ENCODE results near the gene DYNLT4.
"Not testable (repeated sequence)": the region's sequence is repeated elsewhere in the genome, so short reads cannot be mapped to it uniquely, and the experiment has no call there.

Gene DYNLT4

GRCh38 chr1:44828841-44829440, 21.8 kb upstream of the DYNLT4 start:
- TF ChIP-seq, protein P1, sequence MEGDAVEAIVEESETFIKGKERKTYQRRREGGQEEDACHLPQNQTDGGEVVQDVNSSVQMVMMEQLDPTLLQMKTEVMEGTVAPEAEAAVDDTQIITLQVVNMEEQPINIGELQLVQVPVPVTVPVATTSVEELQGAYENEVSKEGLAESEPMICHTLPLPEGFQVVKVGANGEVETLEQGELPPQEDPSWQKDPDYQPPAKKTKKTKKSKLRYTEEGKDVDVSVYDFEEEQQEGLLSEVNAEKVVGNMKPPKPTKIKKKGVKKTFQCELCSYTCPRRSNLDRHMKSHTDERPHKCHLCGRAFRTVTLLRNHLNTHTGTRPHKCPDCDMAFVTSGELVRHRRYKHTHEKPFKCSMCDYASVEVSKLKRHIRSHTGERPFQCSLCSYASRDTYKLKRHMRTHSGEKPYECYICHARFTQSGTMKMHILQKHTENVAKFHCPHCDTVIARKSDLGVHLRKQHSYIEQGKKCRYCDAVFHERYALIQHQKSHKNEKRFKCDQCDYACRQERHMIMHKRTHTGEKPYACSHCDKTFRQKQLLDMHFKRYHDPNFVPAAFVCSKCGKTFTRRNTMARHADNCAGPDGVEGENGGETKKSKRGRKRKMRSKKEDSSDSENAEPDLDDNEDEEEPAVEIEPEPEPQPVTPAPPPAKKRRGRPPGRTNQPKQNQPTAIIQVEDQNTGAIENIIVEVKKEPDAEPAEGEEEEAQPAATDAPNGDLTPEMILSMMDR (IDR thresholded peaks at IDR 0.05; ENCODE audit: borderline replicate concordance, insufficient read depth, low read depth, low read length), result no peak
- no peak overlapping the region for H3K4me3 ChIP-seq (ENCODE audit: low read depth, low read length)

- H3K4me3 ChIP-seq (ENCODE audit: low read depth, low read length), result no peak overlapping the region
- TF ChIP-seq, protein P1 (IDR thresholded peaks at IDR 0.05; ENCODE audit: borderline replicate concordance, insufficient read depth, low read depth, low read length), result no peak
Observed at GRCh38 chr1:44828003-44828651, 21.0 kb upstream of the DYNLT4 start.

DNA sequence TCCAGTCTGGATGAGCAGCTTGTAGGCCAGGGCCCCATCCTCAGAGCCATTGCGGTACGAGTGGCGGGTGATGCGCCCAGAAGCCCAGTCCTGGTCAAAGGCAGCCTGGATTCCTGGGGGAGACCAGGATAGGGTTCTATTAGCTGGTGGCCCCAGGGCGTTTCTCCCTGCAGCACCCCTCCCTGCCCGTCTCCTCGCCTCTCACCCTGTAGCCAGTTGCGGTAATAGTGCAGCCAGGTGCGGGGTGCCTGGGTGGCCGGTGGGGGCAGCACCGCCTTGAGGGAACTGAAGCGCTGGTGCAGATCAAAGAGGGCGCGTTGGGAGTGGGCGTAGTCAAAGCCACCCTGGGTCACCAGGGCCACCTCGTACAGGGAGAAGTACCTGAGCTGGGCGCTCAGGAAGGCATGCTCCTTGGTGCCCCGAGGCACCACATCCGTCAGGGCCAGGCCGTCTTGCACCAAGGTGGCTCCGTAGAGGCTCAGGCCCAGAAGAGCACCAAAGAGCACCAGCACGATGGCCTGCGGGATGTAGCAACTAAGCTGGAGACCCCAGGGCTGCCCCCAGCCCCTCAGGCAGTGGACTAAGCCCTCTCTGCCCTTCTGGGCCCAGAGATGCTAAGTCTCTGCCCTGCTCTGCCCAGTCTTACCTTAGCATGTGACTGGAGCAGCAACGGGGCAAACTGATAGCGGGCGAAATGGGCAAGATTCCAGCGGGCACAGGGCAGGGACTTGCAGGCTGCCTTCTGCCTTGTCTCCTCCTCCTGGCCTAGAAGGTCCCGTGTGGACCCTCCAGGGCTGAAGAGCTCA, 20.2 kb upstream of the DYNLT4 start:
- TF ChIP-seq, protein P1 (IDR thresholded peaks at IDR 0.05; ENCODE audit: borderline replicate concordance, insufficient read depth, low read depth, low read length), result no peak
- no peak overlapping the region for H3K4me3 ChIP-seq (ENCODE audit: low read depth, low read length)

DNA sequence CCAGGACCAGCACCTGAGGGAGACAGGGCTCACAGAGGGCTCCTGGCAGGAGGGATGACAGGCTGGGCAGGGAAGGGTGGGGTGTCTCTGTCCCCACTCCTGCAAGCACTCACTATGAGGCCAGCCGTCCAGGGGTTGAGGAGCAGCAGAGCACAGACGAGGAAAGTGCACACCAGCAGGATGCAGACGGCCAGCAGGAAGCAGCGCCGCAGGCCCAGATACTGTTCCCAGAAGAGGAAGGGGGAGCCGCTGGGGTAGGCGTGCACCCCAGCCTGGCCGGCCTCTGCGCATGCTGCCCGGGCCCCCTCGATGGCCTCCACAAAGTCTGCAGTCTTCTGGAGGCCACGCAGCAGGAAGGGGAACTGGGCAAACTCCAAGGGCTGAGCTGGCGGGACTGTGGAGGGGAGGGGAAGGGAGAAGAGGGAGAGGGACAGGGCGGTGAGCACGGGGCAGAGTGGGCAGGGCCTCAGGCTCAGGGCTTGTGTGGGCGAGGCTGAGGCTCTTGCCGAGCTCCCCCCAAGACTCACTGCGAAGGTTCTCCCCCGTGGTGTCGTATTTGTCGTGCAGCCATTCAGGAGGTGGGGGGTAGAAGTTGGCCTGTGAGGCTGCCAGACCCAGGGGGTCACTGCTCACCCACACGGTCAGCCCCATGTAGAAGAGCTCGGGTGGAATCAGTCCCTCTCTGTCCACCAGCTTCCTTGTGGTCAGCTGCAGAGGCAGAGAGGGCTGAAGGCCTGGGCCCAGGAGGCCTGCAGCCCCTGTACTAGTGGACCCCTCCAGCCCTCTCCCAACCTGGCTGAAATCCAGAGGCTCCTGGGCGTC, 19.4 kb upstream of the DYNLT4 start:
- H3K4me3 ChIP-seq (ENCODE audit: low read depth, low read length), result no peak overlapping the region
- TF ChIP-seq, protein P1 (IDR thresholded peaks at IDR 0.05; ENCODE audit: borderline replicate concordance, insufficient read depth, low read depth, low read length), result no peak

DNA sequence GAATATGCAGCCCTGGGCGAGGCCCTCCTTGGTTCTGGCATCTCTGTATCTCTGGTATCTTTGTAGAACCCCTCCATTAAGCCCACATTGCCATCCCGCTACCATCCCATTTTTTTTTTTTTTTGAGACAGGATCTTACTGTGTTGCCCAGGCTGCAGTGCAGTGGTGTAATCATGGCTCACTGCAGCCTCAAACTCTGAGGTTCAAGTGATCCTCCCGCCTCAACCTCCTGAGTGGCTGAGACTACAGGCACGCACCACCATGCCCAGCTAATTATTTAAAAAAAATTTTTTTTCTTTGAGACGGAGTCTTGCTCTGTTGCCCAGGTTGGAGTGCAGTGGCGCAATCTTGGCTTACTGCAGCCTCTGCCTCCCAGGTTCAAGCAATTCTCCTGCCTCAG, 17.2 kb upstream of the DYNLT4 start:
- not testable (repeated sequence) for H3K4me3 ChIP-seq (ENCODE audit: low read depth, low read length)

GRCh38 chr1:44822981-44823451, 15.9 kb upstream of the DYNLT4 start:
- TF ChIP-seq, protein P1 (IDR thresholded peaks at IDR 0.05; ENCODE audit: borderline replicate concordance, insufficient read depth, low read depth, low read length), result no peak
- H3K4me3 ChIP-seq (ENCODE audit: low read depth, low read length), result no peak overlapping the region

GRCh38 chr1:44822131-44822701, 15.1 kb upstream of the DYNLT4 start:
- TF ChIP-seq, protein P1 (IDR thresholded peaks at IDR 0.05; ENCODE audit: borderline replicate concordance, insufficient read depth, low read depth, low read length), result no peak
- H3K4me3 ChIP-seq (ENCODE audit: low read depth, low read length), result no peak overlapping the region
